Skeletal muscle tissue (tissue), 4 donors: ENCODE measurements around the gene CHRNB1. TPM values are rescaled to one million over a fixed set of nuclear protein-coding genes. Genes with fewer than 3 reads are reported as not detected.
A peak's percentile ranks its signal among the peaks of the same experiment; 100 is the strongest.

ENCODE experiments used
- H3K27ac ChIP-seq: one replicate; pipeline ENCODE4 v1.7.0; 2013; ENCODE audit warnings: mild to moderate bottlenecking, low read depth, low read length, inconsistent platforms
- H3K27me3 ChIP-seq, 3 donors: one replicate each; pipeline ENCODE4 v1.7.0; 2013; ENCODE audit warnings: low read length in 3 of 3; ENCODE audit not compliant: control insufficient read depth in 3 of 3, insufficient read depth in 3 of 3
- H3K36me3 ChIP-seq, 3 donors: one replicate each; pipeline ENCODE4 v1.7.0; 2013; ENCODE audit warnings: low read length in 3 of 3; ENCODE audit not compliant: control insufficient read depth in 3 of 3, insufficient read depth in 3 of 3
- H3K4me1 ChIP-seq, 3 donors: one replicate each; pipeline ENCODE4 v1.7.0; 2013; ENCODE audit warnings: low read length in 3 of 3, mild to moderate bottlenecking in 3 of 3; ENCODE audit not compliant: control insufficient read depth in 3 of 3, insufficient read depth in 3 of 3
- H3K4me3 ChIP-seq, 3 donors: one replicate each; pipeline ENCODE4 v1.7.0; 2013; ENCODE audit warnings: low read length in 3 of 3
- H3K9ac ChIP-seq, 3 donors: one replicate each; pipeline ENCODE4 v1.7.0; 2013; ENCODE audit warnings: low read length in 3 of 3, mild to moderate bottlenecking in 3 of 3, moderate library complexity in 2 of 3, low read depth in 1 of 3
- H3K9me3 ChIP-seq, 3 donors: one replicate each; pipeline ENCODE4 v1.7.0; 2013; ENCODE audit warnings: low read length in 3 of 3; ENCODE audit not compliant: control insufficient read depth in 3 of 3
- total RNA-seq: library from RNA; depleted of rRNA; stranded (reverse); fragments of >200 nt; gene quantifications from one replicate; pipeline ENCODE4 v1.2.3, GENCODE V29; 2014
- donor health status: Osteomylitis.

The CHRNB1 gene
- total RNA-seq, 1 donor from 2014 or later: 31.3 TPM

DNA sequence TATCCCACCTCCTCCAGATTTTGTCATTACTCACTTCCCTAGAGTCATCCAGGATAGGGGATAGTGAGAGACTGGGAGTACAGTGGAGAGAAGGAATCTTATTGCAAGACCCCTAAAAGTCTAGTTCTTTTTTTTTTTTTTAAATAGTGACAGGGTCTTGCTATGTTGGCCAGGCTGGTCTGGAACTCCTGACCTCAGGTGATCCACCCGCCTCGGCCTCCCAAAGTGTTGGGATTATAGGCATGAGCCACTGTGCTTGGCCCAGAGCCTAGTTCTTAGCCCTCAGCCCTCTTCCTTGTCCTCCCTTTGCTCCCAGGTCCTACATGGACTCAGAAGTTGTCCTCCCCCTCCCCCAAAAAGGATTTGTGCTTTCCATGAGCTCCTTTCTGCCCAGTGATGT lies 2.7 kb upstream of the CHRNB1 start:
- no peak overlapping the region for H3K27ac ChIP-seq
- no peaks in the 10 kb centered on the region for H3K9me3 ChIP-seq
- no peak overlapping the region for H3K4me3 ChIP-seq
- H3K4me1 ChIP-seq: peaks cover 43 to 66% (median 51%) of the 10 kb centered on the region in 3 donors
- peaks cover 0 to under 1% (median 0%) of the 10 kb centered on the region in 3 donors for H3K36me3 ChIP-seq
- H3K9ac ChIP-seq: no peak overlapping the region
- peaks cover 0 to 5% (median 2%) of the 10 kb centered on the region in 3 donors for H3K27me3 ChIP-seq

DNA sequence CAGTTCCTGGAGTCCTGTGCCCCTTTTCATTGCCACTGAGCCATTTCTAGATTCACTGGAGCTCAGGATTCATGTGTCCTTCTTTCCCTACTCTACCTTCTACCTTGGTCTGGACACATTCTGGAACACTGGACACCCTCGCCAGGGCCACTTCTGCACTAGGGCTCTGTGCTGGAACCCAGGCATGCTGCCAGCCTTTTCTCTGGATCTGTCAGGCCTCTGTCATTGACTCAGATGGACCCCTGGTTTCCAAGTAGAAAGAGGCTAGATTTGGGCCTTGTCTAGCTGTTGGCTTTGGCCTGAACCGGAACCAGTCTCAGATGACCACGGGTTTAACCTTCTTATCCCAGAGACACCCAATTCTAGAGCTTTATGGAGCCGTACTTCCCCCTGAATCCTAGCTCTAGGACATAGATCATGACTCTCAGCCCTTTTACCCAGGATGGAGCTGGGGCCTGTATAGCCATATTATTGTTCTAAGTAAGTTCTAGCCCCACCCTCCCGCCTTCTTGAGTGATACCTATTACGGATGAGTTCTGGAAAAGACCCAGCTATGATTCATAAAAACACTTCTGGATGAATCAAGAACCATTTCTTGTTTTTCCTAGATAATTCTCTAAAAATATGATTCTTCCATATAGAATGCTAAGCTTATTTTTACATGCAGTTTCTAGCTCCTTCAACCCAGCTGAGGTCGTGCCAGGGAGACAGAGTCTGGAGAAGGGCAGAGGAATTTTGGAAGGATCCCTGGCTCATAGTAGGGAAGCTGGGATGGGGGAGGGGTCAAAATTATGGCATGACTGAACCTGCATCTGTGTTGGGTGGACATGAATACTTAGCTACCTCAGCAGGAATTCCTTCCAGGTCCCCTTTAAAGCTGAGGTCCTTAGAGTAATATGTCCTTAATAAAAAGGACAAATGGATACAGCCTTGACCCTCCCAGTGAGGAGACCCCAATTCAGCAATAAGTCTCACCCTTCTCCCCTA lies 1.1 kb upstream of the CHRNB1 start:
- H3K9me3 ChIP-seq: no peaks in the 10 kb centered on the region
- H3K4me1 ChIP-seq: peaks cover 40 to 52% (median 40%) of the 10 kb centered on the region in 3 donors
- peaks cover 8 to 12% (median 12%) of the 10 kb centered on the region in 3 donors for H3K36me3 ChIP-seq
- peak overlapping the region in 2 of 3 donors; percentile 12 to 45 for H3K4me3 ChIP-seq
- peak overlapping the region; percentile 100 for H3K27ac ChIP-seq
- H3K9ac ChIP-seq: peak overlapping the region; percentile 37 to 100 (median 98)
- H3K27me3 ChIP-seq: peaks cover 0 to 5% (median 3%) of the 10 kb centered on the region in 3 donors

DNA sequence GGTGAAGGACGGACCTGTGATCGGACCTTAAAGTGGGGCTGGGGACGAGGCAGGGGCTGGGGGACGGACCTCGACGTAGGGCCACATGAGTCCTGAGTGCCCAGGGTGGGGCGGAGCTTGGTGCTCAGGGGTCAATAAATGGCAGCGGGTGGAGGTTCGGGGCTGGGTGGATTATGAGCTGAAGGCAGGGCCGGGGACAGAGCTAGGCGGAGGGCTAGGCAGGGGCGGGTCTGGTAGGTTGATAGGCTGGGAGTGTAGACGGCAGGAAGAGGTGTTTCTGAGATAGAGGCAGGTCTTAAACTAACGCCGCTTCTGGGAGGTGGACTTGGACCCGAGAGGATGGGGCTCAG lies 733 bp downstream of the CHRNB1 start:
- Histone ChIP-seq H3K9ac (peak overlapping the region; percentile 95 to 100 (median 98)), H3K4me1 (peaks cover 30 to 41% (median 35%) of the 10 kb centered on the region in 3 donors), H3K27me3 (peaks cover 0 to 3% (median under 1%) of the 10 kb centered on the region in 3 donors), H3K27ac (peak overlapping the region; percentile 100), H3K9me3 (no peaks in the 10 kb centered on the region), H3K4me3 (peak overlapping the region; percentile 67 to 81 (median 79)), H3K36me3 (peaks cover 9 to 19% (median 12%) of the 10 kb centered on the region in 3 donors)

DNA sequence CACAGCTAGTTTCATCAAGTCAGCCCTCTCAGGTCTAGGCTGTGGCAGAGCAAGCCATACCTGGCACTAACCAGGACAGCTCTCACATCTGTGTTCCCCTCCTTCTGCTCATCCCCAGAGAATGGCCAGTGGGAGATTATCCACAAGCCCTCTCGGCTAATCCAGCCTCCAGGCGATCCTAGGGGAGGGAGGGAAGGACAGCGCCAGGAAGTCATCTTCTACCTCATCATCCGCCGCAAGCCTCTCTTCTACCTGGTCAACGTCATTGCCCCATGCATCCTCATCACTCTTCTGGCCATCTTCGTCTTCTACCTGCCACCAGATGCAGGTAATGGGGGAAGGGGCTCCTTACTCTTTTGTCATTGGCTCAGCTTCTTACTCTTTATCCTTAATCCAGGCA lies 3.6 kb downstream of the CHRNB1 start:
- Histone ChIP-seq H3K36me3 (peaks cover 14 to 29% (median 18%) of the 10 kb centered on the region in 3 donors), H3K27ac (no peak overlapping the region), H3K4me3 (no peak overlapping the region), H3K27me3 (peaks cover 0 to 3% (median 0%) of the 10 kb centered on the region in 3 donors), H3K9me3 (no peaks in the 10 kb centered on the region), H3K9ac (no peak overlapping the region), H3K4me1 (peaks cover 24 to 27% (median 25%) of the 10 kb centered on the region in 3 donors)

DNA sequence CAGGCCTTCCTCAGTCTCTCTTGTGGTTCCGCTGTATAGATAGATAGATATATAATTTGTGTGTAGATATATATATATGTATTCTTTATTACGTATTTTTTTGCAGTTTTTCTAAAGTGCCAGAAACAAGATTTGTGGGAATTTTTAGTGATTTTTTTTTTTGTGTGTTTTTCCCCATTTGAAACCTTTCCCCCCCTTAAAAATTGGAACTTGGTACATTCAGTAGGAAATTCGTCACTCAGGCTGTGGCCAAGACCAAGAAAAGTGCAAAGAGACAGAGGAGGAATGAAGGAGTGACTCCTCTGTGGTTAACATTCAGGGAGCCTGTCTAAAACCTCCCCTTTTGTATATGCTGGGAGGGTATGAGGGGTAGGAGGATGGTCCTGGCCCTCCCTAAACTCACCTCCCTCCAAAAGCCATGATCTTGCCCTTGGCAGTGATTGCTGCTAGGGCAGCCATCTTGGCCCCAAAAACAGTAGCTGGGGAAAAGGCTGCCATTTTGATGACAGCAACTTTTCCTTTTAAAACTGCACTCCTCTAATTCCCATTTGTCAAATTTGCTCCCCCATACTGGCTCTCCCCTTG lies 15.2 kb downstream of the CHRNB1 start:
- Histone ChIP-seq H3K27ac (no peak overlapping the region), H3K36me3 (peaks cover 25 to 29% (median 29%) of the 10 kb centered on the region in 3 donors)

DNA sequence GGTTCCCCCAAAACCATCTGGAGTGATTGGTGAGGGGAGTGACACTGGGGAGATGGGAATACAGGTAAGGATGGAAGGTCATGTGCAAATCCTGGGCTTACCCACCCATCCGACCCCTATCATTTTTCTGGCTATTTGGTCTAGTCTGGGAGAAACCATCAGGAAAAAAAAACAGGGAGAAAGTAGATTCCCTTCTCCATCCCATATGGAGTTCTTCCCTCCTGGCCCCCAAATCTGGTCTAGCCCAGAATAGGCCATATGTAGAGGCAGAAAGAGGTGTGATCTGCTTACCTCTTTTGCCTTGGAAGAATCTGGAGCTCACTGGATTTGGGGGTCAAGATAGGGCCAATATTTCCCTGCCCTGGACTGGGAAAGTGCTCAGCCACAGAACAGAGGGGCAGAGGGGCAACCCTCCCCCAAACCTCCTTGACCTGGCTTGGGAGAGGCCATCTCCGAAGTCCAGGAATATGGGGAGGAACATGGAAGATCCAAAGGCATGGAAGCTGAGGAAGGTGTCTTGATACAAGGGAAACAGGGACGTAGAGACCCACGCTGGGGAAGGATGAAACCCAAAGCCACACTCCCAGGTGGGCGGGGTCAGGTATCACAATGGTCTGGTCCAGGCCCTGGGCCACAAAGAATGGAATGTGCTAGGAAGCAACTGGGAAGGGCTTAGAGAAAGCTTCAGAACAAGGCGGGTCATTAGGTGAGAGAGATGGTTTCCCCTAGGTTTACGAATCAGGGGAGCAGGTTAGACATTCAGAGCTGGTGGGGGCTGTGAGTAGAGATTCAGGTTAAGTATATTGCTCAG lies 16.2 kb downstream of the CHRNB1 start:
- H3K9ac ChIP-seq: no peak overlapping the region
- H3K9me3 ChIP-seq: no peaks in the 10 kb centered on the region
- no peak overlapping the region for H3K4me3 ChIP-seq
- no peaks in the 10 kb centered on the region for H3K27me3 ChIP-seq
- peaks cover 28 to 31% (median 28%) of the 10 kb centered on the region in 3 donors for H3K36me3 ChIP-seq
- peaks cover 5 to 11% (median 5%) of the 10 kb centered on the region in 3 donors for H3K4me1 ChIP-seq
- H3K27ac ChIP-seq: no peak overlapping the region

More for the DNA sequence above, 15.2 kb downstream of the CHRNB1 start:
- no peaks in the 10 kb centered on the region for H3K9me3 ChIP-seq
- H3K4me1 ChIP-seq: peaks cover 4 to 13% (median 7%) of the 10 kb centered on the region in 3 donors
- no peak overlapping the region for H3K9ac ChIP-seq
- no peaks in the 10 kb centered on the region for H3K27me3 ChIP-seq
- H3K4me3 ChIP-seq: no peak overlapping the region

DNA sequence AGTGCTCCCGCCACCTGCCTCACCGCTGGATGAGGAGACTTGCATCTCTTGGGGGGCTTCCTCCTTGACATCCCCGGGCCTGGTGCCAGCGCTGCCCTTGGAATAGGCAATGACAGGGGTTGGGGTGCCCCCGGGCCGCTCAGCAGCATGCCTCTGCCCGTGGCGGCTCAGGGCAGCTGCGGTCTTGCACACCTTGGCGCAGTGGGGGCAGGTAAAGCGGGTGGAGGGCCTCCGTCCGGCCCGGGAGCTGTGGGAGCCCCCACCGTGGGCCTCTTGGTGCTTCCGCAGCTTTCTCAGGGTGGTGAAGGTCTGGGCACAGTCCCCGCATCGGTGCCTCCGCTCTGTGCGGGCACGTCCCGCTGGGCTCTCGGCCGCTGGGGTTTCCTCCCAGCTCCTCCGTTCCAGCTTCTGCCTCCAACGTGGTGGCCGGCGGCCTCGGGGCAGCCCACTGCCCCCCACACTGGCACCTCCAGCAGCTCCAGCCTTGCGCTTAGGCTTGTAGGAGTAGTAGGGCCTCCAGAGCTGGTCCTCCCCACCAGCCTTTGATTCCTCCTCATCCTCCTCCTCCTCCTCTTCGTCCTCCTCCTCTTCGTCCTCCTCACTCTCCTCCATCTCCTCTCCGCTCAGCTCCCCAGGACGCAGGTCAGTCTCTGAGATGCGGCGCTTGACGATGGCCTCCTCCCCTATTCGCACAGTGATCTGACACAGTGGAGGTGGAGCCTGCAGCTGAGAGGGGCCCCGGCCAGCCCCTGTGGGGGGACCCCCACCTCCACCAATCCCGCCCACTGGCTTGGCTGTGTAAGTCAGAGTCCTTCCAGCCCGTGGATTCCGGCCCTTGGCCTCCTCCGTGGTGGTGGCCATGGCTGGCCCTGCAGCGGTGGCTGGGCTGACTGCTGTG lies 17.9 kb downstream of the CHRNB1 start:
- H3K36me3 ChIP-seq: peaks cover 23 to 28% (median 26%) of the 10 kb centered on the region in 3 donors
- peaks cover 17 to 21% (median 21%) of the 10 kb centered on the region in 3 donors for H3K4me1 ChIP-seq
- no peaks in the 10 kb centered on the region for H3K9me3 ChIP-seq

DNA sequence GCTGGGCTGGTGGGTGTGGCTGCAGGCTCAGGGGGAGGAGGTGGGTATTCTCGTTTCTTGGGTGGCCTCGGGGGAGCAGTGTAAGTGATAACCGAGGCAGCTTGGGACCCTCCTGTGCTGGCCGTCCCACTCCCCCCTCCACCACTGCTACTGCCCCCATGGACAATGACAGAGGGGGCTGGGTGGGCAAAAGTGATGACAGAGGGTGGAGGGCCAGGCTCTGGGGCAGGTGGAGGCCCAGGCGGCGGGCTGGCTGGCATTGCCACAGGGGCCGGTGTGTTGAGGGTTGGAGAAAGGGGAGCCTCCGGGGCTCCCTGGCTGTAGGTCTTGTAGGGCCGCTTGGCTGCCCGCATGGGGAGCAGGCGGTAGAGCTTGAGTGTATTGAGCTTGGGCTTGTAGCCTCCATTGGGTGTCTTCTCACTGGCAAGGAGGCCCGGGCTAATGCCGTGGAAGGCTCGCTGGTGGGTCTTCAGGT lies 18.5 kb downstream of the CHRNB1 start:
- Histone ChIP-seq H3K9ac (no peak overlapping the region), H3K27me3 (no peaks in the 10 kb centered on the region), H3K9me3 (no peaks in the 10 kb centered on the region), H3K36me3 (peaks cover 23 to 29% (median 25%) of the 10 kb centered on the region in 3 donors), H3K4me1 (peaks cover 18 to 24% (median 21%) of the 10 kb centered on the region in 3 donors), H3K27ac (no peak overlapping the region), H3K4me3 (no peak overlapping the region)

More for the DNA sequence above, 17.9 kb downstream of the CHRNB1 start:
- H3K27me3 ChIP-seq: no peaks in the 10 kb centered on the region
- no peak overlapping the region for H3K27ac ChIP-seq
- no peak overlapping the region for H3K9ac ChIP-seq
- no peak overlapping the region for H3K4me3 ChIP-seq
